ENCODE results near the gene KIF16B.

Gene KIF16B

DNA sequence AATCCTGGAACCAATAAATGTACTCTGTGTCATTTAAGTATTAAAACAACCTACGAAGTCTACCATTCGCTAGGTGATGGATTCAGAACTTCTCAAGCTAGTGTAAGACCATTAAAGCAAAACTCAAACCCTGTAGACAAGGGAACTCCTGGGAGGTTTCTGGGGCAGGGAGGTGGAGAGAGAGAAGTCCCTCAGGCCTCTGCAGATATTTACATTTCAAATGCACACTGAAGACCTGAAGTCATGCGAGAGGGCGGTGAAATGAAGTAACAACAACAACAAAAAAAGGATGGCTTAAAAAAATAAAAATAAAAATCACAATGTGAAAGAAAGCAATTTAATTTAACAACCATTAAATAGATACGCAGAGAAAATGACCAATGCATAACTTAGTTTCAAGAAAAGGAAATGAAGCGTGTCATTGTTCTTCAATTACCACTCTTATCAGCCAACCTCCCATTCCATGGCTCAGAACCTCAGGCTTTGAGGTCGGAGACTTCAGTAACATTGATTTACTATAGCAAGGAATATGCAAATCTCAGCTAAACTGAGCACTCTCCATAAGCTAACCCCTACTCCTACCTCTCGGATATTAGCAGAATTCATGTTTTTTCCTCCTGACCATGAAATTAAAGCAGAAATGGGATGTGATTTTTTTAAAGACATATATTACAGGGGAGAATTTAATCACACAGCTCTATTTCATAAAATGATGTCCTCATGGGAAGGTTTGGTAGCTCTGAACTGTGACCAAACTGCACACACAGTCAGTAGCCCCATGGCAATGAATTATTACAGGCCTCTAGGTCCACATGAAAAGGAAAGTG lies 140.6 kb downstream of the KIF16B start:
- DNase-seq (ENCODE audit: low read depth) = no peak

DNA sequence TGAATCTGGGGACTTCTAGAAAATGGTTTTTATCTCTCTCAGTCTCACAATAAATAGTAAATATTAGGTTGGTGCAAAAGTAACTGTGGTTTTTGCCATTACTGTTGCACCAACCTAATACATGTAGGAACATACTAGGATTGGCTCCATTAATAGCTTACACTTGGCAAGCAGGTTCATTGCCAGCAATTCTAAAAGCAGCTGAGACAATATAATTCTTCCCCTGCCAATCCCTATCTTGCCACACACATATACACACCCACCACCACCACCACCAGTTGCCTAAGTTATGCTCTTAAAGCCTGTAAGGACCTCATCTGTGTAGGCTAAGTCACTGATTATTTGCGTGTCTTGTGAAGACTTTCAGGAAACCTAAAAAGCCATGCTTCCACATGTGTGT lies 145.1 kb downstream of the KIF16B start:
- no peak for DNase-seq (ENCODE audit: low read depth)

DNA sequence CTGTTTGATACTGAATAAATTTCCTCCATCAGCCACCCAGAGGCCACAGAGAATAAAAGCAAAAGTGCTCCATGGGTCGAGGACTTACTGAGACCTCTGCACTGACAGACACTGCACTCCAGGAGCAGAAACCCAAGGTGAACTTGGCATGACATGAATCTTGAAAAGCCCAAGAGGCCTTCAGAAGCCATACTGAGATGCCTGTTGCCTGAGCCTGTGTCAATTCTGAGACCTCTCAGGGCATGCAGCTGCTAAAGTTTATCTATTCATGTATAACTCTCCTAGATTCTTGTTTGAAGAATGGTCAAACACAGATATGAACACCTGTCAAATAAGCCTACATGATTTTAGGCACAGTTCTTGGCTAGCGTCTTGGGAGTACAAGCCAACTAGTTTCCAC lies 145.7 kb downstream of the KIF16B start:
- DNase-seq (ENCODE audit: low read depth) = no peak

DNA sequence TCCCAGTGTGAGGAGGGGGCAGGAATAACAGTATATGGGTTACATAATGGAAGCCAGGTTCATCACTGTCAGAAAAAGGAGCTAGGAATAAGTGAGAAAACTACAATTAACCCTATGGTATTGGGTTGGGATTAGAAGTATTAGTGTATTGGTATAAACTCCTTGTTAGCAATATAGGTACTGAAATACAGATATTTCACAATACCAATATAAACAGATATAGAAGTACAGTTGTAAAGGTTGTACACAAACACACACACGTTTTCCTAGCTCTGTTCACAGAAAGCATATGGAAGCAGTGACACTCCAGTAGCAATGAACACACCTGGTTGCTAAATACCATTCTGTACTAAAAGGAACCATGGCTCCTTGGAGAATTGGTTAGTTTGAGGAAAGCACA lies 148.5 kb downstream of the KIF16B start:
- DNase-seq (ENCODE audit: low read depth) = no peak

DNA sequence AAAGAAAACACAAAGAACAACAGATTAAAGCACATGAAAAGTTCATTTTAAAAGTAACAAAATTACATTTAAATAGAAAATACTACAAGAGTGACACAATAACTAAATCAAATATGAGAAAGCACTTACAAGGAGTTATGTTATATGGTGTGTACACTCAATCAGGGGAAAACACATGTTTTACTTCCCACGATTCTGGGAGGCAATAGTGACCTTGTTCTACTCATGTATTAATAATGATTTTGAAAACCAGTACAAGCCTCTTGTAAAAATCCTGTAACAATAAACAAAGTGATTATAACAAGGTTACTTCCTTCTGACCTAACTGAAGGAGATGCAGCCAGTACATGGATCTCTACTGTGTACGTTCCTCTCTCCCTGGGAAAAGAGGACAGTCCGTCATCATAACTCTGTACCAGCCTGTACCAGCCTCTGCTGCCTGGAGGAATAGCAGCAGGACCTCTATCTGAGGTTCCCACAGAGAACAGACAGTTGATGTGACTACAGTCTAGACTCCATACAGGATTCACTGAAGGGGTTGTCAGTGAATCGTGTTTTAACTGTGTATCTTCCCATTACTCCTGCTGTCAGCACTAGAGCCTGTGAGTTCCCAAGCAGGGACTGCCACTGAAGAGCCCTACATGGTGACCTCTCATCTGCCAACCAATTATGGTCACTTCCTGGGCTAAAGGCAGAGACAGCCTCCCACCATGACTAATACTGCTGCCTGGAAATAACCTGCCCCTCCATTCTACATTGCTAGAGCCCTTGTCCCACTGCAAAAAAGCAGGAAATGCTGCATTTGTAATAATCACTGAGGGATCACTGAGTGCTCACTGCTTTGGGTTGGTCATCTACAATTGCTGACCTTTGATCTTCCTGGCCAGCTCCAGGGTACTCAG lies 149.7 kb downstream of the KIF16B start:
- no peak for DNase-seq (ENCODE audit: low read depth)

DNA sequence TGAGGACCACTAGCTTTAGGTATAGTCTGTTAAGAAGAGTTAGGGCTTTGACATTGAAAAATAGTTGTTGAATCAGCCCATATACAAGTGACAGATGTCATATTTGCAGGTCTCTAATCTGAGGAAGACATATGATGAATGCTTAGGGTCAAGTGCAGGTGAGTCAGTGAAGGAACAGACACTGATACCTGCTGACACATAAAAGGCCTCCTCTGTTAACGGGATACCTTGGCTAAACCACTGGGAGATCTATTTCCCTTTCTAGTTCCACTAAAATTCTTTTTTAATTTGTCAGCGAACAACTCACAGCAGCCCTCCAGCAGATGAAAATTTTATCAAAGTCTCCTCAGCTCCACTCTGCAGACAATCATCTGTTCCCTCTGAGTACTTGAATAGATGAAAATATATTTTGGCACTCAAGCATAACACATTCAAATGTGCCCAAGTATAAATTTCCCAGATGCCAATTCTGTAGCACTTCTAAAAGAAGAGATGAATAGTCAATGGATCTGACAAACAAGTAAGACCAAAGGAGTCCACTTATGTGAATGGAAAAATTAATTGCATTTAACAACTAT lies 154.0 kb downstream of the KIF16B start:
- DNase-seq (ENCODE audit: low read depth) = no peak

DNA sequence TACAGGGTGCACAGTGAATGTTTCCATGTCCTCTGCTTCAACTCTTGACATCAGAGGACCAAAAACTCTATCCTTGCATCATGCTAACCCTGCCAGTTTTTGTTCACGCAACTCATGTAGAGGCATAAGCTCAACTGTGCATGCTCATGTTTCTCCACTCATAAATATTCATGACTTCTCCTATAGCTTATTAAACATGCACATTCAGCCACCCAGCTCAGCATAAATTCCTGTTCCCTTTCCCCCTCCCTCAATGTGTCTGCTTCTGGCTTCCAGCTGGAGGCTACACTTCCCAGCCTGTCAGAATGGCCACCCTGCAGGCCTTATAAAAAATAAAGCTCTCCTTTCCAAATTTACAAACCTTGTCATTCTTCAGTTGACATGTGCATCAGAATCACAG lies 154.6 kb downstream of the KIF16B start:
- no peak for DNase-seq (ENCODE audit: low read depth)

DNA sequence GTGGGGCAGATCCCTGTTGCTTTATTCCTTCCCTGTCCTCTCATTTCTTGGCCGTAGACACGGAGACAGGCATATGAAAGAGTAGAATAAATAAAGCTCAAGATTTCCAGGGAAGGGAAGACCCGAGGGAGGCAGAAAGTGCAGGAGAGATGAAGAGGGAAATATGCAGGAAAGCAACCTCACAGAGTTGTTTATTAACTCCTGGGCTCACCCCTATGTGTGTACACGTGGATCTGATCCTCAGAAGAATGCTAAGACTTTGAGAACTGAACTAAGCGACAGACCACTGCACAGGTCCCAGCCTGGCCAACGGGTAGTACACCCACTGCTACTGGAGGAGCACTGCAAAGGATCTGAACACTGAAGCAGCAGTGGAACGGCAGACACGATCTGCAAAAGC lies 156.2 kb downstream of the KIF16B start:
- no peak for DNase-seq (ENCODE audit: low read depth)

DNA sequence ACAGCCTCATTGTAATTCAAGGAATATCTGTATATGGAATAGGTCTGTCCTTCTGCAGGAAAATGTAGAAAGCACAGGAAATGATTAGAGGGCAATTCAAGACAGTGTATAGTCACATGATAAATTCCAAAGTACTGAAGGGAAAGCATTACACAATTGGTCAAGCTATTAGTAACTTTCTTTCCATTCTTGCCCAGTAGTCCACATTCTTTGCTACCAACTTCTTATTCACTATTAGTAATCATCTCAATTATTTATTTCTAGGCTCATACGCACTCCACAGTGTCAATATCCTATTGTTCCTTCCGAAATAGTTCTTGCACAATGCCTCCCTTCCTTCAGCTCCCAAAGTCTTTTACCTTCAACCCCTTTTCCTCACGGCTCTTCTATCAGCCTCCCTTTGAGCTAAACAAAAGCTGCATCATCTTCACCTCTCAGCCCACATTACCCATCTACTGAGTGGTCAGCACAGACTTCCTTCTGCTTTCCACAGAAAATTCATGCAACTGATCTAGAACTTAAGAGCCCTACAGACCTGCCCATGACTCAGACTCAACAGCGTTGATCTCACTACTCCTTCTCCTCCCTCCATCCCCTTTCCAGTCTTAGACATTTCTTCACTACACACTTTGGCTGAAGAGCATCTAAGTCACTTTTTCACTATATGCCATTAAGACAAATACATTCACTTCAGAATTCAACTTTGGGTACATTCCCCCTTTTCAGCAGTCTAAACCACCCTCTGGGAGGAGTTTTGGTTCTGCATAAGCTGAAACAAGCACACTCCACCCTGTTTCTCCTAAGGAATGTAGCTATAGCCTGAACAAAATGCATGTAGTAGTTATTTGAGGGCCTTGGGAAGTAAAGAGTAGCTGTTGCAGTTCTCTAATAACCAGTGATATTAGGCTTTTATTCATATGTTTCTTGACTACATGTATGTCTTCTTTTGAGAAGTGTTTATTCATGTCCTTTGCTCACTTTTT lies 157.9 kb downstream of the KIF16B start:
- no peak for DNase-seq (ENCODE audit: low read depth)

DNA sequence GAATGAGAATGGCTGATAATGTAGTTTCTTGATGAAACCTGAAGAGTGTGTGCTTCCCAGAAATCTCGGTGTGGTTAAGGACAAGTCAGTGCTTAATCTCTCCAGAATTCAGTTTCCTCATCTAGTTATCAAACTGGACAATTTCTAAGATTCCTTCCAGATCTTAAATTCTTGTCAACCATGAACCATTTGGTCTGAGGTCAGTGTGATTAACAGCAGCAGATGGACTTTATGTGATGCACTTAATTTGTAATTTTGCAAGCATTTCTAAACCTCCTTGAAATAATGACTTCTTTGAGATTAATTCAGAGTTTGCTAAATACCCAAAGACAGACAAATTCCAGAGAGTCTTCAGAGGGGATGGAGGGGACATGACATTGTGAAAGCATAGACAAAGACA lies 160.3 kb downstream of the KIF16B start:
- no peak for DNase-seq (ENCODE audit: low read depth)

DNA sequence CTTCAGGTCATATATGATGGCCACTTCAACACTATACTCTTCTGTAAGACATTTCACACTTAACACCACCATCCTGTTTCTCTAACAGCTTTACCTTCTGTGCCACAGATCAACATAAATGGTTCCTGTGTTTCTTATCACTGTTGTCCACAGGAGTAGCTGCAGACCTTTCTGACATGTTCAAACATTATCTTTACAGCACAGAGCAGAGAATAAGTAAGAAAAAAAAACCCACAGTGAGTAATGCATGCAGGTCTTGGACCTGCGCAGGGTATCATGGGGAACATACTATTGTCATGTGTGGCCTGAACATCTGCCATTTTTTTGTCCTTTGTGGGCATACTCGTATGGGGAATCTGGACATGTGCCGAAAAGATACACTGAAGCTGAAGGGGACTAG lies 161.9 kb downstream of the KIF16B start:
- DNase-seq (ENCODE audit: low read depth) = no peak

DNA sequence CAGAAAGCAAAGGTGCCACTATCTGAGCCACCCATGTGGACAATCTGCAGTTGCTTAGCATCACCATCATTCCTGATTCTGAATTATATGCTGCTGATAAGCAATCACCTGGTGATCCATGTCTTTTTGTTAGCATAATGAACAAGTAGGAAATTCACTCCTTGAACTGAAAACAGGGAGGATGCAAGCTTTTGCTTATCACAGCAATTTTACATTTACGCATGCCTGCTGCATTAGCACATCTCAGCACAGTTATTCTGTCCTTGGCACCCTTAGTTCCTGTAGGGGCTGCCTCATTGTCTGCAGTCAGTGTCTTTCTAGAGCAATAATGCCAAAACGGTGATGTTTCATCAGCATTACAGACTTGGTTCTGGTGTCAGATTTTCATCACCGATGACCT lies 162.6 kb downstream of the KIF16B start:
- DNase-seq (ENCODE audit: low read depth) = no peak

DNA sequence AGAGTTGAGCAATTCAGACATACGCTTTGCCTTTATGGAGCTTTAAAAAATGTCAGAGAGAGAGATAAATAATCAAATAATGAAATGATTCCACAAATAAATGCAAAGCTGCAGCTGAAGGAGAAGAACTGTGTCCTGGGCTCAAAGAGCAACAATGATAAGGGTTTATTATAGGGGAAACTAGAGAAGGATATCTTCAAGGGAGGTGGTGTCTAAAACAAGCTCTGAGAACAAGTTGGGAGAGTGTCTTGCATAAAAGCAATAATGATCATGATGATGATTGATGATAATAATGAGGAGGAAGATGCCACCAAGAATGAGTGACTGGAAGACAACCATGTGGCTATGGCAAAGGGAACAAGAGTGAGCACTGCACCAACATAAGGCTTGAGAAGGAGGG lies 164.3 kb downstream of the KIF16B start:
- no peak for DNase-seq (ENCODE audit: low read depth)

DNA sequence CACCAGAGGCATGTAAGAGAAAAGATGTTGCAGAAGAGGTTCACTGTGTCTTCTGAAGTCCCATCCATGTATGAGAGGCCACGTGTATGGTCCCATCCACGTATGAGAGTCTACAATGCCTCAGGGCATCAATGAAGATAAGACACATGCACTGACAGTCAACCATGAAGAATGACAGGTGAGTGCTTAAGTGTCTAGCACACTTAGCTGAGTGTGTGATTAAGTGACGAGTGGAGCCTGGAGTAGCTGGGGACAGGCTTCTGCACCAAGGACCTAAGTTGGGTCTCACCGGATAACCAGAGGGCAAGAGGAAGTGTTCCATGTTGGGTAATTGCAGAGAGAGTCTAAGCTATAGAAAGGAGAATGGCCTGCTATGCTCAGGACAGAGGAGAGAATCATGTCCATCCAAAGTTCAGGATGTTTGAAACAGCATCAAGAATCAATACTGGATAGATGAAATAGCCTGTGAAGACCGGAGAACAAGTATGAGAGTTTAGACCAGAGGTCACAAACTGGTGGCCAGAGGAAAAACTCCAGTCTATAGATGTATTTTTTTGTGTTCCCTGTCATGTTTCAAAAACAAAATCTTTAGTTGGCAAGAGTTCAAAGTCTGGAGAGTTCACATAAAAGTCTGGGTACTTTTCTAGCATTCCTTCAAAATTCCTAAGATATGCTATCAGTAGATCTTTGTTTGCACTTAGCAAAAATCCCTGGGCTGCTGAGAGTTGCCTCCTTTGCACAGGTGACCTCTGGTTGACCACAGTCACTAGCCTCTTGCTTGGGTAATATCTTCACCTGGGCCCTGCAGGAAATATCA lies 165.8 kb downstream of the KIF16B start:
- DNase-seq (ENCODE audit: low read depth) = no peak

DNA sequence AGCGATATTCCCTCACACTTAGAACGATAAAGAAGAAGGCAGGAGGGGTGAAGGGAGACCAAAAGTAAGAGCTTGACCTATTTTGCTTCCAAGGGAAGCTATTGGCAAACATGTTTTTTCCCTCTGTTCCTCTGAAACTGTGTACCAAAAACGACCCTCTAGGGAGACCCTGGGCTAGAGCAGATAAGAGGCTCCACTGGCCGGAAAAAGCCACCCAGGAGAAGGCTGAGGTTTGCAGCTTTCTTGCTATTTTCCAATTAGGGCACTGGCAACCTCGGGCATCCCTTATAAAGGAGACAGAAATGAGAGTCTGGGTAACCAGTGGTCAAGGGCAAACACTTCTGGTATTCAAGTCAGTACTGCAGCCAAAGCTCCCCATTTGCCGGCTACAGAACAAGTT lies 168.0 kb downstream of the KIF16B start:
- no peak for DNase-seq (ENCODE audit: low read depth)

DNA sequence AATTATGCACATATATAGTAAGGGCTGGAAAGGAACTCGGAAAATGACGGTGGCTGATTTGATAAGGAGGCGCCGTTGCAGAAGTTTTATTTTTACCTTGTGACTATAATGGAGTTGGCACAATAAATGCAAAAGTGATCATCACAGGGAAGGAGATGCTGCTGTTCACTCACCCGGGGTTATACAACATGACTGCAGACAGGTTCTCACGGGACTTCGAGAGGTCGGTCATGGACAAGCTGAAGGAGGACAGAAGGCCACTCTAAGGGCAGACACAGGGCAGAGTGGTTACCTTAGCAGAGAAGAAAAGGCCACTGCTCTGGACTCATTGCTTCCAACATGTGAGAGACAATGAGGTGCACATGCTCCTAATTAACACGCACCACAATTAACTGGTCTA lies 168.6 kb downstream of the KIF16B start:
- DNase-seq (ENCODE audit: low read depth) = no peak

DNA sequence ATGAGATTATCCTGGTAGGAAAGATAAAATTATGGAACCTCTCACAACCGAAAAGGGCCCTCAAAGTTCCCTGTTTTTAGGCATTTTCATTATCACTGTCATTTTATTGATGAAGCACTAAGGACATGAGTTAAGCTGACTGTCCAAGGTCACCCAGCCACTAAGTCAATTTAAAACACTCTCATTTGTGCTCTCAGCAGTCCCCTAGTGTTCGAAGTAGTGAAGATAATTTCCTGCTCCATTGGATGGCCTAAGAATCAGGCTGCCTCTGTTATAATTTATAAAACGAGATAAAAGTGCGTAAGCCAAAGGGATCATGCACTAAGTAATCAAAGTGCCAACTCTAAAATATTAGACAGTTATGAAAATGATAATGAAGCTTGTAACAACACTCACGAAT lies 169.1 kb downstream of the KIF16B start:
- no peak for DNase-seq (ENCODE audit: low read depth)

DNA sequence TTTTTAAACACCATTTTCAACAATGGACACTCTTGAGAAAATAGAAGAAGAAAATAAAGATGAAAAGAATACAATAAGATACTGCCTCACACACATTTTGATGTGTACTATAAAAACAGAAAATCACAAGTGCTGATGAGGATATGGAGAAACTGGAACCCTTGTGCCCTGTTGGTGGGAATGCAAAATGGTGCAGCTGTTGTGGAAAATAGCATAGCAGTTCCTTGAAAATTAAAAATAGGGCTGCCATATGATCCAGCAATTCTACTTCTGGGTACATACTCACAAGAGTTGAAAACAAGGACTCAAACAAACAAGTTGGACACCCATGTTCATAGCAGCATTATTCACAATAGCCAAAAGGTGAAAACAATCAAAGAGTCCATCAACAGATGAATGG lies 173.0 kb downstream of the KIF16B start:
- DNase-seq (ENCODE audit: low read depth) = no peak

DNA sequence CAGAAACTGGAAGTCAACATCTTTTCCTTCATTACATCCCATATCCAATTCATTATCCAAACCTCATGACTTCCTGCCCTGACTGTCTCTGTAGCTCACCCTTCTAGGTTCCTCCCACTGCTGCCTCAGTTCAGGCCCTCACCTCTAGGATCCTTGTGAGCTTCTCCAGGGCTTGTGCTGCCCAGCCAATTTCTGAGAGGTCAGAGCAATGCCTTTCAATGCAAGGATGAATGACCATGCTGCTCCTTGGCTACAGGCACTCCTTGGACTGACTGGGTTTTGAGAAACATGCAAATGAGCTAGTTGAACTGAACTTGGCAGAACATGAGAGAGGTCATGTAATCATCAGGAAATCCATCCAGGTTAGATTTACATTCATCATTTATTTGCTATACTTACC lies 173.4 kb downstream of the KIF16B start:
- no peak for DNase-seq (ENCODE audit: low read depth)

DNA sequence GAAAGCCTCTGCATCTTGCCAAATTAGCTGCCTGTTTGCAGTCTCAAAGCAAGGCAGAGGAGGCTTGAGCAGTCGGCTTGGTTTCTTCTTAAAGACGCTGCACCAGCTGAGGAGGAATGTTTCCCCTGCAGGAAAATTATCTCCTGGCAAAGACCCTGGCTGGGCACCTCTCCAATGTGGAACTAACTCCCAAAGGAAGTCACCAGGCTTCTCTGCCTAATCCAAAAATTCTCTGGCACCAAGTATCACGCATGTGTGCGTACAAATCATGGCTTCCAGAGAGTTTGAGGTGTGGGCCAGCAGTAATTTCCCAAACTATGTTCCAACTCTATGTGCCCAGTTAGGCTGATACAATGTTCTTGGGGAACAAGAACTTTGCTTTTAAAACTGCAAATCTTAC lies 176.2 kb downstream of the KIF16B start:
- no peak for DNase-seq (ENCODE audit: low read depth)

DNA sequence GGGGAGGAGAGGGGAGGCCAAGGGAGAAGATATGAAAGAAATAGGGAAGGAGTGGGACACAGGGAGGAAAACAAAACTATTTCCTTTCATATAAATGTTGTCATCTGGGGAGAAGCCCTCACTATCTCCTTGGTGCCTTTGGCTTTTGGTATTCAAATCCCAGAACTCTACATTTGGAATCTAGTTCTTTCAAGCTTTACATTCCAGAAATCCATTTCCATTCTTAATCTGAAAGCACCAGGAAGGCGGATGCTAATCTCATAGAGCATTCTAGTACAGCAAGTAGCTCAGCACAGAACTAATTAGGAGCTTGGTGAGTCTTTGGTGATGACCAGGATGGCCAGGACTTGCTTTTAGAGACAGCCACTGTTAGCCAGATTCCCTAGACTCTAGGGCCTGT lies 177.9 kb downstream of the KIF16B start:
- no peak for DNase-seq (ENCODE audit: low read depth)
